AG09309 (cell line): ENCODE results near the gene KRTAP2-3.
"Not testable (repeated sequence)": the region's sequence is repeated elsewhere in the genome, so short reads cannot be mapped to it uniquely, and the experiment has no call there.

Experiments
- DNase-seq: peaks from one replicate; pipeline ENCODE4 v3.0.0-alpha.2; 2010; ENCODE audit warnings: low read depth
- H3K4me3 ChIP-seq: 2 replicates; pipeline ENCODE4 v1.5.1; 2011; ENCODE audit warnings: mild to moderate bottlenecking, low read depth, low read length, moderate library complexity; ENCODE audit not compliant: control insufficient read depth
- CTCF ChIP-seq: IDR thresholded peaks from 2 replicates; pipeline ENCODE4 v1.5.1; 2011; ENCODE audit warnings: mild to moderate bottlenecking, low read depth, low read length, inconsistent platforms; ENCODE audit not compliant: insufficient read depth, control insufficient read depth; ENCODE audit errors: missing control alignments

KRTAP2-3 gene

GRCh38 chr17:41098481-41098880, 38.6 kb upstream of the KRTAP2-3 start:
- no peak for TF ChIP-seq CTCF
- no peak overlapping the region for H3K4me3 ChIP-seq
- no peak for DNase-seq

- no peak for TF ChIP-seq CTCF
- H3K4me3 ChIP-seq = no peak within 1 kb of the TSS
- DNase-seq = no peak
Measured at GRCh38 chr17:41098042-41098441, 38.1 kb upstream of the KRTAP2-3 start, which contains the start of gene KRTAP4-8. KRTAP4-8 (minus strand) TSS chr17:41098142; CDS start chr17:41098084, 58 bp downstream.

- no peak for DNase-seq
- no peak overlapping the region for H3K4me3 ChIP-seq
- no peak for TF ChIP-seq CTCF
Measured at GRCh38 chr17:41096055-41096454, 36.1 kb upstream of the KRTAP2-3 start.

GRCh38 chr17:41088760-41089352, 28.9 kb upstream of the KRTAP2-3 start:
- H3K4me3 ChIP-seq, DNase-seq: not testable (repeated sequence)

GRCh38 chr17:41084100-41084856, 24.4 kb upstream of the KRTAP2-3 start, which contains the start of gene KRTAP4-7:
KRTAP4-7 (plus strand) TSS chr17:41084150; CDS start chr17:41084207, 57 bp downstream.
- not testable (repeated sequence) for DNase-seq, H3K4me3 ChIP-seq

GRCh38 chr17:41083427-41083826, 23.5 kb upstream of the KRTAP2-3 start:
- DNase-seq = not testable (repeated sequence)

GRCh38 chr17:41082626-41083025, 22.7 kb upstream of the KRTAP2-3 start:
- TF ChIP-seq CTCF = no peak
- no peak overlapping the region for H3K4me3 ChIP-seq
- no peak for DNase-seq

More at GRCh38 chr17:41083427-41083826, 23.5 kb upstream of the KRTAP2-3 start:
- not testable (repeated sequence) for H3K4me3 ChIP-seq

- DNase-seq = no peak
- no peak overlapping the region for H3K4me3 ChIP-seq
- no peak for TF ChIP-seq CTCF
Measured at GRCh38 chr17:41076788-41077187, 16.9 kb upstream of the KRTAP2-3 start.
